ENCODE data around the gene TPO.
"Not testable (repeated sequence)": the region's sequence is repeated elsewhere in the genome, so short reads cannot be mapped to it uniquely, and the experiment has no call there.

The TPO gene

DNA sequence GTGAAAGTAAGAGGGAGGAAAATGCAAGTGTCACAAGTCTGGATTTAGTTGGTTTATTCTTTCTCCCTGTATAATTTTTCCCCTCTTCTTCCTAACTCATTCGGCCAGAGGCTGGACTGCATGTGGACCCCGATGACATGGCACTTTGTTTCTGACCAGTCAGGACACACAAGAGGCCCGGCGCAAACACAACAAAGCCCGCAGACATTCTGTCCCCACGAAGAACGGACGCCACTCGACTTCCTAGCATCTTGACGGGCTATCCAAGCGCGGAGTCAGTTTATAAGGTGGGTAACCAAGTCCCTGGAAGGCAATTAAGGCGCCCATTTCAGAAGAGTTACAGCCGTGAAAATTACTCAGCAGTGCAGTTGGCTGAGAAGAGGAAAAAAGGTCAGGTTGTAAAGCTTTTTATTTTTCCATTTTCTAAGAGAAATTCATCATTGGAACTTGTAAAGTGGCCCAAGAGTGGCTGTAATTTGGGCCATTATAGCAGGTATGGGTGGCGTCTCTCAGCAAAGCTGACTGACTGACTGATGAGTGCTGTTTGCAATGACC, at the start of gene TPO:
TSS of gene TPO (plus strand) at position 308 of the 555 bp plus-strand sequence. CDS start 946 bp downstream, outside the sequence.
- DNase-seq = no peak

DNA sequence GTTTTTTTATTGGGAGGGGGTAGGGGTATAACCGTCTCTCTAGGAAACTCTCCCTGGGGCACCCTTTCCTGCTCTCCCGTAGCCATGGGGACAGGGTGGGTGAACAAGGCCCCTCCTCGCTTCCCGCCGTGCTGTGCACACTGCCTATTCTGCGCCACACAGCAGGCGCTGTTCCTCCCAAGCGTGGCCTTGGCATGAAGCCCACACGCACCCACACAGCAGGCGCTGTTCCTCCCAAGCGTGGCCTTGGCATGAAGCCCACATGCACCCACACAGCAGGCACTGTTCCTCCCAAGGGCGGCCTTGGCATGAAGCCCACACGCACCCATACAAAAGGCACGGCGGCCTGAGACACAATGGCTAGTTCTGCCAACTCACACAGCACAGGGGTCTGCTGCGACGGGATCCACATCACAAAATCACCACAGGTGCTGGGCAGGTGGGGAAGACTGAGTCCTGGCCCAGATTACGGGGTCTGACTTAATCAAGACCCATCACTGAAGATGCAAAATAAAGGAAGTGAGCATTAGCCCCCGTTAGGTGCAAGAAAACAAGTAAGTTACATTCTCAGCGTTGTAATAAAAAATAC, 46.6 kb upstream of the TPO start:
- DNase-seq = no peak

DNA sequence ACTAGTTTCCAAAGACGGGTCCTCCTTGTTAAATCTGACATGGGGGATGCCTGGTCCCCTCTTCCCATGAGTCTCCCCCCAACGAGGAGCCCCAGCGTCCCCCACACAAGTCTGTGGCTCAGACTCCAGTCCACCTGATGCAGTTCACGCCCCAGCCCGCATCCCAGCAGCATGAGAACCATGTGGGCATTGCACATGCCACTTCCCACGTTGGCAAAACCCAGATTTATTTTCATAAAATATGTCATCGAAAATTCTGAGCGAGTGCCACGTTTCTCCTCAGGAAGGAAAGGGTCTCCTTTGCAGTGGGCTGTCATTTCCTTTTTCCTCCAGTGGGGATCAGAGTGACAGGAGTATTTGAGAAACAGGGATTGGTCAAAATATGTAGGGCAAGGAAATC, 45.7 kb upstream of the TPO start:
- no peak for DNase-seq

DNA sequence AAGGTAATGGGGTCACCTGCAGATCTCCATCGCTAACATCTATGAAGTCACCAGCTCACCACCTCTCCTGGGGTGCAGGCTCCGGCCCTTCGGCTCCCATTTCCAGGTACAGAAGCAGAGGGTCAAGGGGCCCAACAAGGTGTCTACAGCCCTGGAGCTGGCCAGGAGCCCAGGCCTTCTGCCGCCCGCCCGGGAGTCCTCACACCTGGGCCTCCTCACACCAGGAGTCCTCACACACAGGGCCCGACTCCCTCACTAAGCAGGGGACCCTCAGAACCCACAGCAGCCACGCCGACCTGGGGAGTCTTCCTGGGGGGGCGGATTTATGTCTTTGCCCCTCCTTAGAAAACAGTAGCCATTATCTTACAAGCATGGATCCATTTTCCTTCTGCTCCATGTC, 43.4 kb upstream of the TPO start:
- DNase-seq = no peak

DNA sequence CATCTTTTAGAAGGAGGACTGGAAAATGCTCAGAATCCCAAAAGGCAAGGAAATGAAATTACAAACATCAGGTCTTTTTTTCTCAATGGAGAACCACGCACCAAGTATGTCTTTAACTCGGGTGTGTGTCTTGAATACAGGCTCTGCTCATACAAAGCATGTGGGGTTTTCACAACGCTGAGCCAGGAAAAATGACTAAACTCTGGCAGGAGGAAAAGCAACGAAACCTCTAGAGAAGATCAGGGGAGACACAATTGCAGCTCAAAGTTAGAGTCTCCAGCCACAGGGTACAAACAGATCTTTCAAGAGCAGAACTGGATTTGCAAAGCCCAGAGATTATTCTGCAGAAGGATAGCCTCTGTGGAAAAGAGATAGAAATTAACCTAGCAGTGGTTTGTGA, 42.8 kb upstream of the TPO start:
- DNase-seq = no peak

DNA sequence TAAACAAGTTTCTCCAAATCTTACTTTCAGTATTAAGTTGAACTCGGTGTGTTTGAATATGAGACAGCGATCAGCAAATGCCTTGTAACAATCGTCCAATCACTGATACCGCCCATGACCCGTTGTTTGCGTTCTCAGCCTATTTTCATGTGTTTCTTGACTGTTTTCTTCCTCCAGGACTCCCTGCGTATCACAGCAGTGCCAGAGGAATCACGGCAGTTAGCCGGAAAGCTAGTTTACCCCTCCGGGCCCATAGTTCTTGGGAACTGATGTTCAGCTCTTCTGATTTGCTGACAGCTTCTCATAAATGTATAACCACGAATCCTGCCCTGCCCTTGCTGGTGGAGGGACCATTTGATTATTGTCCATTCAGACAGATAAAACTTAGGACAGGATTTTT, 42.2 kb upstream of the TPO start:
- no peak for DNase-seq

DNA sequence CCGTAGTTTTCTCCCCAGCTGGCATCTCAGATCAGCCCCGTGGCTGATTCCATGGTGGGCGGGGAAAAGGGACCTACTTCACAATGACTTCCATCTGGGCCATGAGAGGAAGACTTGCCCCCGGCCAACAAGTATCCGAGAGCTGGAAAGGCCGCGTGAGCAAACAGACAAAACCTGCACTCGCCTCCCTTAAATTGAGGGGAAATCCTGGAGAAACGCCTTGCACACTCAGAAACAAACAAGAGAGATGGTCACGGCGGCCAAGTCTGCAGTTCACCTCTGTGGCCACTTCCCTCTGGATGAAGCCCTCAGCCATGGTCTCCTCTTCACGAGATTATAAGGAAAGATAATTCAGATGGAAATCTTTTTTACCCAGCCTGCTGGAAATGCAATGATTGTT, 39.4 kb upstream of the TPO start:
- no peak for DNase-seq

DNA sequence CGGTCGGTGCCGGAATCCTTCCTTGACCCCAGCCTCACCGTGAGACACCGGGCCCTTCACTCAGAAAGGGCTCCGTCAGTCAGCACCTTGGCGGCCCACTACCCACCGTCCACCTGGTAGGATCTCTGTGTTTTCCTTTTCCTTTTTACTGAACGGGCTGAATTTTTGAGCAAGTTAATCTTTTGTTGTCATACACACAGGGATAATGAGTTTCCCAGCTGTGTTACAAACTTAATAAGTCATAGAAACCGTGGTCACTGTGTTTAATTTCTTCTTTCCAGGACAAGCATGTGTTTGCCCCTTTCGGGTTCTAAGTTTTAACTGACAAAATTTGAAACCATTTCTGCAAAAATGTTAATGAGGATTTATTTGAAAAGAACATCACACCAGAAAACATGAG, 39.0 kb upstream of the TPO start:
- DNase-seq = no peak

DNA sequence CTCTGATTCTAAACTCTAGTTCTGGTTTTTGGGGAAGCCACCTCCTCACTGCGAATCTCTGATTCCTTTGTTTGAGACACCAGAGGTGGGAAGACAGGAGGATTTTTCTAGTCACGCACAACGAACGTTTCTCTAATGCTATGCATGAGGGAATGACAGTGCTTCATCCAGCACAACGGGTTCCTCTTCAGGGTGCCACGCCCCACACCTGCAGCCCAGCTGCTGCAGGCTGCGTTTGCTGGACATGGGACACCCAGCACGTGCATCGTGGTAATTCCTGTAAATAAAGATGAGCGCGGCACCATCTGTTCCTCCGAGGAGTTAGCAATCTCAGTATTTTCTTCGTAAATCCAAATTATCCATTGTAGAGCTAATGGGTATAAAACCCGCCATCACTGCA, 37.5 kb upstream of the TPO start:
- no peak for DNase-seq

DNA sequence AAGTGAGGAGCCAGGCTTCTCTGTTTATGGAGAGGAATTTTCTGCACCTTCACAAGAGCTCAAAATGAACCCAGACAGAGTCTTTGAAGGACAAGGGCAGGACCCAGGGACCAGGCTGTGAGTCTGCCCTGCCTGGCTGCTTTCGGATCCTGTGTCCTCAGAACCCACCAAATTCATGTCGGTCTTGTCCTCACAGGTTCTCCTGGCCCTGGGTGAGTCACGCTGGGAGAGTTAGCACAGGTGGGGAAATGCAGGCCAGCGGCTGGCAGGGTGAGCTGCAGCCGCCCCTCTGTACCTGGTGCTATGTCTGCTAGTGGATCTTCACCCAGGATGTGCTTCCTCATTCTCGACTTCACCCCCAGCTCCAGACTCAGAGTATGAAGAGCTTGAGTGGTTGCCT, 35.8 kb upstream of the TPO start:
- no peak for DNase-seq

DNA sequence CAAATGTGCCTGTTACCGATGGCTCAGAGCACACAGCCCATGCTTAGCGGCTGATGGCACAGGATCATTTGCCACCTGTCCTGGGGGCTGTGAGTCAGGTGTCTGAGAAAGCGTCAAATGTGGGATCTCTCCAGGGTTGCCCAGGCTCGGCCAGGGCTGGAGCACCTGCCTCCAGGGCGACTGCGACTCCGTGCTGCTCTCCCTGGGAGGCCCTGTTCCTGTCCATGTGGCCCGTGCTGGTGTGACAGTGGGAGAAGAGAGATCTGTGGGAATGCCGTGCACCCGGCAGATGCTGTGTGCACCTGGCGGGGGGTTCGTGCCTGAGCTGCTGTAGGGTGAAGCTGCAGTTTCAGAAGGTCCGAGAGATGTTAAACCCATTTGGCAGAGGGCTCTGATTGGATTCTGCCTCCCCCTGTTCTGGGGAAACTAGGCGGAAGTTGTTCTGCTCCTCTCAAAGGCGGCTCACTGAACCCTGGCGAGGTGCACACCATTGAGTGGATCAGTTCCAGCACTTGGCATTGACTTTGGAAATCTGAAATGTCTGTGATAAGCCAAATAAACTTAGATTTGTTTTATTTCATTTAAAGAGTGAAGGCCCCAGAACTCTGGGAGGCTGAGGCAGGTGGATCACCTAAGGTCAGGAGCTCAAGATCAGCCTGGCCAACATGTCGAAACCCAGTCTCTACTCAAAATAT, 34.7 kb upstream of the TPO start:
- no peak for DNase-seq

DNA sequence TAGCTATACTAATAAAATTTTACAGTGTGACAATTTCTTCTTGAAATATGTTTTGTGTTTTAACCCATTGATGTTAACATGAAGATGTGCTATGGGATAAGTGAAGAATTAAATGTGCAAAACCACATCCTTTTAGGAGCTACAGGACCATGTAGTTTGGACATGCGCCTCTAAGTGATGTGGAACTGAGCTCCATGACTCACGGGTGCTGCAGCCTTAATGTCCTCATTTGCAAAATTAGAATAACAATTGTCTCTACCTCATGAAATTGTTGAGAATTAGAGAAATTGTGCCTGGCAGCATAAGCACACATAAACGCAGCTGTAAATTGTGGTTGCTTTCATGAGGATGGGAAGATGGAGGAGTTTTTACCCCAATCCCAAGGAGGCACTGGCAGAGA, 31.6 kb upstream of the TPO start:
- no peak for DNase-seq

DNA sequence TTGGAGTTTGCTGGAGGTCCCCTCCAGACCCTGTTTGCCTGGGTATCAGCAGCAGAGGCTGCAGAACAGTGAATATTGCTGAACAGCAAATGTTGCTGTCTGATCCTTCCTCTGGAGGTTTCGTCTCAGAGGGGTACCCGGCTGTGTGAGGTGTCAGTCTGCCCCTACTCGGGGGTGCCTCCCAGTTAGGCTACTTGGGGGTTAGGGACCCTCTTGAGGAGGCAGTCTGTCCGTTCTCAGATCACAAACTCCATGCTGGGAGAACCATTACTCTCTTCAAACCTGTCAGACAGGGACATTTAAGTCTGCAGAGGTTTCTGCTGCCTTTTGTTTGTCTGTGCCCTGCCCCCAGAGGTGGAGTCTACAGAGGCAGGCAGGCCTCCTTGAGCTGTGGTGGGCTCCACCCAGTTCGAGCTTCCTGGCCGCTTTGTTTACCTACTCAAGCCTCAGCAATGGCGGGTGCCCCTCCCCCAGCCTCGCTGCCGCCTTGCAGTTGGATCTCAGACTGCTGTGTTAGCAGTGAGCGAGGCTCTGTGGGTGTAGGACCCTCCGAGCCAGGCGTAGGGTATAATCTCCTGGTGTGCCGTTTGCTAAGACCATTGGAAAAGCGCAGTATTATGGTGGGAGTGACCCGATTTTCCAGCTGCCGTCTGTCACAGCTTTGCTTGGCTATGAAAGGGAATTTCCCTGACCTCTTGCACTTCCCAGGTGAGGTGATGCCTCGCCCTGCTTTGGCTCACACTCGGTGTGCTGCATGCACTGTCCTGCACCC, 25.1 kb upstream of the TPO start:
- DNase-seq = not testable (repeated sequence)

DNA sequence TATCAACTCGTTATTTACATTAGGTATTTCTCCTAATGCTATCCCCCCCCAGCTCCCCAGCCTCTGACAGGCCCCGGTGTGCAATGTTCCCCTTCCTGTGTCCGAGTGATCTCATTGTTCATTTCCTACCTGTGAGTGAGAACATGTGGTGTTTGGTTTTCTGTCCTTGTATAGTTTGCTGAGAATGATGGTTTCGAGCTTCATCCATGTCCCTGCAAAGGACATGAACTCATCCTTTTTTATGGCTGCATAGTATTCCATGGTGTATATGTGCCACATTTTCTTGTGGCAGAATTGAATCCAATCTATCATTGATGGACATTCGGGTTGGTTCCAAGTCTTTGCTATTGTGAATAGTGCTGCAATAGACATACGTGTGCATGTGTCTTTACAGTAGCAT, 23.1 kb upstream of the TPO start:
- not testable (repeated sequence) for DNase-seq

DNA sequence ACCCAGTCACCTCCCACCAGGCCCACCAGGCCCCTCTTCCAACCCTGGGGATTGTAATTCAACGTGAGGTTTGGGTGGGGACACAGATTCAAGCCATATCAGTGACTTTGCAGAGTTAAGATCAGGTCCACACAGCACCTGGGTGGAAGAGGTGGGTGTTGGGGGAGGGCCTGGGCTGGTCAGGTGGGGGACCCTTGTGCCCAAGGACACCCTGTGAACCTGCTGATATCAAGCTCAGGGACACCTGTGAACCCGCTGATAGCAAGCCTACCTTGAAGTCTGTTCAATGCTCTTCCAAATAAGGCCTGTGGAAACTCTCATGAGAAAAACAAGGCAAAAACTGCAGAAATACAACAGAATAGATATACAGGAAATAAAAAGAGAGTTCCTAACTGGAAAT, 19.9 kb upstream of the TPO start:
- DNase-seq = no peak

DNA sequence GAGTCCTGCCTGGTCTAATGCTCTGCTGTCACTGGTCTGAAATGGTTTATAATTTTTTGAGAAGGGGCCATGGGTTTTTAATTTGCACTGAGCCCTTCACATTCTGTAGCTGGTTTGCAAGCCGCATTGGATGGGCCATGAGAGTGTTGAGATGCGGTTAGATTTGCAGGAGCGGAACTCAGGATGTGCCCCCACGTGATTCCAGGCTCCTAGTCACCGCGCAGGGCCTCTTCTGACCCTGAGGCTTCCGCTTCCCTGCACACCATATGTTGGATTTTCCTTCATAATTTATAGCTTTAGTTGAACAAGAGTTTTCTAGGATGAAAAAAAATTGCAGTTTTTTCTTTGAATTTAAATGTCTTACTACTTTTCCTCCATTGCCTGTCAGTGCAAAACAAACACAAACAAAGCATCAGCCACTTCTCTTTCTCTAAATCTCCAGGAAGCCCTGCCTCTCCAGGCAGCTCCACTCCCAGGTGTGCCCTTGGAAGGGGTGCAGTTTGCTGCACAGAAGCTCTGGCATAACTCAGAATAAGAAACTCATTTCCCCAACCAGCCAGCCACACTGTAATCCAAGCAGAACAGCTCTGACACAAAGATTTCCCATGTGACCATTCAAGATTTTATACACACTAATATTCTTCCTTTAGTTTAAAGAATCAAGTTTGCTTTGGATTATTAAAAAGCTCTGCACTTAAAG, 18.4 kb upstream of the TPO start:
- no peak for DNase-seq

DNA sequence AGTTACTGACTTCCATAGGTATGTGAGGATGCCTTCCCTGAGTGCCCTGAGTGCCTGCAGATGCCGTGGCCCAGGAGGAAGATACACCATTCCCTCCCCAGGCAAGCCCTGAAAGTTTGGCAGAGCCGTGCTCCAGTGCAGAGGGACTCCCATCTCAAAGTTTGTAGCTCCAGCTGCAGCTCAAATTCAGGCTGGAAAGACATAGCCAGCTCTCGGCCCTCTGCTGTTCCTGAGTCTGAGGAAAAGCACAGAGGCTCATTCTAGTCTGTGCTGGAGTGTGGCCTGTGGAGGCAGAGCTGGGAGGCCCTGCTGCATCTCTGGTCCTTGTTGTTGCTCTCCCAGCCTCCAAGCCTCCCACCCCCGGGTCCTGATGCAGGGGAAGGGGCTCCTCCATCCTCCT, 15.9 kb upstream of the TPO start:
- no peak for DNase-seq

DNA sequence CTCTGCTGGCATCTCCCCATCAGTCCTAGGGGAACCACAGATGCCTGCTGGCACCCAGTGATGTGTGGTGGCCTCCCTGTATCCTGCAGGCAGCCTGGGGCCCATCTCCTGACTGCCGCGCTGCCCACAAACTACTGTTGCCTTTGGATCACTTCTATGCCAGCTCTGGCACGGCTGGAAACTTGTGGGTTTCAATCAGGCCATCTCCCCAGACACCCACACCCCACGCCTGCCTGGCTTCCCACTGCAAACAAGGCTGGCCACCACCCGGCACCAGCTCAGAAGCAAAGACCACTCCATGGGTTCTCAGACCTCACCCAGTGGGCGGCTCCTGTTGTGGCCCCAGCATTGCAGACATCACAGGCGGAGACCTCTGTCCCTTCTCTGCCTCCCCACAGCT, 15.1 kb upstream of the TPO start:
- DNase-seq = no peak

DNA sequence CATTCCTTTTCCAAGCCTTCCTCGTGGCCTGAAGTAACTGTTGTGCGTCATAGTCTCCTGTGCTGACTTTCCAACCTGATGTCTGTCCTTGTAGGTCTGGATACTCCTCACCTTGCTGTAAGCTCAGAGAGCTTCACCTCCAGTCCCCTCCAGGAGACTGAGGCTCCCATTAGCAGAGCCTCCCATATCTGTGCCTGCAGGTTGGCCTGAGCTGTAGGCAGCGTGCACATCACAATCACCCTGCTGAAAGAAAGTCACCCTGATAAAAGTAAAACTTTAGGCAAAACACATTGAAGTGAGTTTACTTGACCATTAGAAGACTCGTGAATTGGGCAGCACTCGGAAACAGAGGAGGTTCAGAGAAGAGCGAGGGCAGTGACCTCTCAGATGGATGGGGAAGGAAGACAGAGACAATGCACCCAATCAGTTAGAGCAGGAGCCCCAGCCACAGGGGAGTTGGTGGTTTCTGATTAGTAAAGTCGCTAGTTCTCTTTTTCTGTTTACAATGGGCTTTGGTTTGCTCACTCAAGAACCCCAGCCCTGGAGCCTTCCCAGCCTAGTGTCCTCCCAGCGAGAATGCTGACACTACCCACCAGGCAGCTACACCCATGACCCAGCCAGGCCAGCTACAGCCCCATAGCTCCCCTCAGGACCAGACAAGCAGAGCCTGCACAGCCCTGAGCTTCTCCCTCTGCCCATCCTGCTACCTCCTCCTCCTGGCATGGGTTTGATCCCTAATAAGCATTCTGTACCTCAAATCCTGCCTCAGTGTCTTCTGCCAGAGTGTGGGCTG, 12.1 kb upstream of the TPO start:
- DNase-seq = no peak

DNA sequence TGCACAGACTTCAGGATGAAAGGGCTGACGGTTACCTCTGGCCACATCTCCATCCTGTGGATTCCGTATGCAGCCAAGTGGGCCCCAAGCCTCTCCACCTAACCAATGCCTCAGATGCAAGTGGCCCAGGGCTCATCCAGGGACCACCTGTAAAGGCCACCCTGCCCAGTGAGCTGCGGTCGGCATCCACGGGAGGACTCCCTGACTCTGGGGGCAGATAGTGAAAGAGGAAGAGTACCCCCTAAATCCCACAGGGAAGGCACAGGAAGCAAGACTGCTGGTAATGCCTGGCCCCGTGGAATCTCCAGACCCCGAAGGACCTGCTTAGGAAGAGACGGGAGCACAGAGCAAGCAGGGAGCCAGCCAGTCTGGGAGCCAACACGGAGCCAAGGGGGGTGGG, 11.2 kb upstream of the TPO start:
- DNase-seq = no peak

DNA sequence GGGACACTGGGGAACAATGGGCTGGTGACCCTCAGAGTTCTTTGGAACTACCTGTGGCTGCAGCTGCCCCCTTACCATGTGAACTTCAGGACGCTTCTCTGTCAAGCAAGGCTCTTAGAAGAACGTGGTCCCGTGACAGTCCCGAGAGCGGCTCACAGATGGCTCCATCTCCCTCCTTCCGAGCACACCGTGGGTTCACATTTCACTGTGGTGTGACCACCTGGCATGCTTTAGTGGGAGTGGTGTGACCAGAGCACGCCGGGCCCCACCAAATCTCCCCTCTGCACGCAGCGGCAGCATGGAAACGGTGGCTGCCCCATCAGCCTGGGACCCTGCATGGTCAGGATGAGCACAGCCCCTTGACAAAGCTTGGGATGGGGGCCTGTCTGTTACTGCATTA, 9.7 kb upstream of the TPO start:
- no peak for DNase-seq

DNA sequence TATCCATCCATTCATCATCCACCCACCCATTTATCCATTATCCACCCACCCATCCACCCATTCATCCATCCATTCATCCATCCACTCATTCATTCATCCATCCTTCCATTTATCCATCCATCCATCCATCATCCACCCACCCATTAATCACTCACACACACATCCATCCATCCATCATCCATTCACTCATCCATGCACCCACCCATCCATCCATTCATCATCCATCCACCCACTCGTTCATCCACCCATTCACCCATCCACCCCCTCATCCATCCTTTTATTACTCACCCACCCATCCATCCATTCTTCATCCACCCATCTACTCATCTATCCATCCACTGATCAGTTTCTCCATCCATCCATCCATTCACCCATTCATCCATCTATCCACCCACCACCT, 8.1 kb upstream of the TPO start:
- DNase-seq = no peak

DNA sequence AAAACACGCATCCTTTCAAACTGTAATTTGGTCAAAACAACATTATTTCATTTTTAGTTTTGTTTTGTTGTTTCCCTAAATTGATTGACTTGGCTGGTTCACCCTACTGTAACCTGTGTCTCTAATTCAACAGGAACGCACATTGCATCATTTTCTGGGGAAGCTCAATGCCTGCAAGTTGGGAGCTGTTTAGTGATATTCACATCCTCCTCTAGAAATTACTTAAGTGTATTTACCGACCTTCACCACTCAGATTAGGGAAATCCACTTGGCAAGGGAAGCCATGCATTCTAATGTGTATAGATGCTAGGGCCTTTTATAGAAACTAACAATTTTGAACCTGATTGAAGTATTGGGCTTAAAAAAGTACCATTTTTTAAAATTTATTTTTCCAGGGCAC, 7.3 kb upstream of the TPO start:
- DNase-seq = no peak
